Tibial nerve (tissue), 4 donors: Measurements from ENCODE around the gene ZSCAN12. TPM values are rescaled to one million over a fixed set of nuclear protein-coding genes. Genes with fewer than 3 reads are reported as not detected.
"Not testable (repeated sequence)": the region's sequence is repeated elsewhere in the genome, so short reads cannot be mapped to it uniquely, and the experiment has no call there.

Source experiments
- DNase-seq, 2 donors: peaks; one replicate each; pipeline ENCODE4 v3.0.0-alpha.2; 2019; ENCODE audit warnings: low spot score in 2 of 2
- H3K27ac ChIP-seq, 4 donors: fragments of 200-600 bp; sonication (generic) in 3 of 4; one replicate each; pipeline ENCODE4 v1.5.1; 2017 to 2019; ENCODE audit warnings: mild to moderate bottlenecking in 1 of 4
- H3K27me3 ChIP-seq, 2 donors: fragments of 200-600 bp; sonication (generic) in 1 of 2; one replicate each; pipeline versions ENCODE4 v1.5.1 to v1.6.0; 2017 to 2019
- H3K36me3 ChIP-seq, 3 donors: fragments of 200-600 bp; sonication (generic); one replicate each; pipeline ENCODE4 v1.5.1; 2018 to 2019
- H3K4me1 ChIP-seq, 4 donors: fragments of 200-600 bp; sonication (generic) in 3 of 4; one replicate each; pipeline ENCODE4 v1.5.1; 2017 to 2019
- H3K4me3 ChIP-seq, 4 donors: fragments of 200-600 bp; sonication (generic) in 3 of 4; one replicate each; pipeline ENCODE4 v1.5.1; 2017 to 2019; ENCODE audit warnings: mild to moderate bottlenecking in 1 of 4, moderate library complexity in 1 of 4
- H3K9me3 ChIP-seq, 4 donors: fragments of 200-600 bp; sonication (generic) in 3 of 4; one replicate each; pipeline ENCODE4 v1.5.1; 2017 to 2019
- EP300 ChIP-seq, 2 donors: sonication (generic); formaldehyde crosslinking; IDR thresholded peaks; one replicate each; pipeline ENCODE4 v1.6.1; 2017; ENCODE audit warnings: antibody characterized with exemption in 2 of 2, mild to moderate bottlenecking in 1 of 2
- POLR2A ChIP-seq, 2 donors: fragments of 450-650 bp; IDR thresholded peaks; one replicate each; pipeline ENCODE4 v1.6.1; 2017; ENCODE audit warnings: antibody characterized with exemption in 2 of 2, mild to moderate bottlenecking in 2 of 2, moderate library complexity in 2 of 2
- WGBS, 2 donors: methylation state at CpG; one replicate each; pipeline ENCODE4 v1.1.5; 2018; 5-methylcytosine and 5-hydroxymethylcytosine counted together
- total RNA-seq, 4 donors: library from RNA; depleted of rRNA; stranded (reverse); fragments of >200 nt; gene quantifications; one replicate each; pipeline ENCODE4 v1.1.0, GENCODE V29; 2016
- TF ChIP-seq, protein P1 (sequence below), 5 experiments: fragments of 200-600 bp in 3 of 5; fragments of 450-650 bp in 2 of 5; sonication (generic) in 3 of 5; IDR thresholded peaks; one replicate each; pipeline ENCODE4 v1.5.1; 2016 to 2019; ENCODE audit warnings: antibody characterized with exemption in 5 of 5, mild to moderate bottlenecking in 3 of 5, moderate library complexity in 2 of 5

The ZSCAN12 gene
- total RNA-seq, 4 donors from 2014 or later: 4.7 to 7.8 (median 7.2) TPM

DNA sequence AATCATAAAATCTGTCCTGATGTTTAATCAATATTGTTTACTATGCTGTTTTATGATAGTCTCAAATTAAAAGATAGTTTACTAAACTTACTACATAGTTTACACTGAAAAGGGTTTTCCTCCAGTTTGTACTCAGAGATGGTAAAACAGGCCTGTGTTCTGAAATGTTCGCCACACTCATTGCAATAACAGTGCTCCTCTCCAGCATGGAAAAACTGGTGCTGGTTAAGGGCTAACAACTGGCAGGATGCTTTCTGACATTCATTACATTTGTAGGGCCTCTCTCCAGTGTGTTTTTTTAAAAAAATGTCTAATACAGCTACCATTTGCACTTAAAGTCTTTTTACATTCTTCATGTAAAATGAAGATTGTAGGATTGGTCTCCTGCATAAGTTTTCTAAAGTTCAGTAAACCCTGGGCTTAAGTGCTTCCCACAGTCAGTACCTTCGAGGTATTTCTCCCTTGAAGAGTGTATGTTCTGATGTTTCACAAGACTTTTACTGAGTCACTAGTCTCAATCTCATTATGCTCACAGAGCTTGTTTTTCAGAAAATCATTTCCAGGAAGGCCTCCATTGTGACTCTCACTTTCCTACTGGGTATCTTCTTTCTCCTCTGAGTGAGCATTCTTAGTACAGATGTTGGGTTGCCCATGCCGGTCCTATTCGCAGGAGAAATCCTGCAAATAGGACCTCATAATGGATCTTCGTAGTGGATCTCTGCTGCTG is 8.7 kb upstream of the ZSCAN12 start:
- 75 to 89% methylated on average over 5 of the region's 5 CpGs for WGBS, 2 donors
- Histone ChIP-seq H3K36me3 (no peaks in the 10 kb centered on the region), H3K4me1 (no peaks in the 10 kb centered on the region), H3K27ac (no peak overlapping the region), H3K9me3 (peaks cover 0 to 7% (median 0%) of the 10 kb centered on the region in 4 donors), H3K4me3 (no peak overlapping the region), H3K27me3 (no peaks in the 10 kb centered on the region)
- TF ChIP-seq EP300 (IDR thresholded peaks at IDR 0.05): no peak
- TF ChIP-seq, protein P1, sequence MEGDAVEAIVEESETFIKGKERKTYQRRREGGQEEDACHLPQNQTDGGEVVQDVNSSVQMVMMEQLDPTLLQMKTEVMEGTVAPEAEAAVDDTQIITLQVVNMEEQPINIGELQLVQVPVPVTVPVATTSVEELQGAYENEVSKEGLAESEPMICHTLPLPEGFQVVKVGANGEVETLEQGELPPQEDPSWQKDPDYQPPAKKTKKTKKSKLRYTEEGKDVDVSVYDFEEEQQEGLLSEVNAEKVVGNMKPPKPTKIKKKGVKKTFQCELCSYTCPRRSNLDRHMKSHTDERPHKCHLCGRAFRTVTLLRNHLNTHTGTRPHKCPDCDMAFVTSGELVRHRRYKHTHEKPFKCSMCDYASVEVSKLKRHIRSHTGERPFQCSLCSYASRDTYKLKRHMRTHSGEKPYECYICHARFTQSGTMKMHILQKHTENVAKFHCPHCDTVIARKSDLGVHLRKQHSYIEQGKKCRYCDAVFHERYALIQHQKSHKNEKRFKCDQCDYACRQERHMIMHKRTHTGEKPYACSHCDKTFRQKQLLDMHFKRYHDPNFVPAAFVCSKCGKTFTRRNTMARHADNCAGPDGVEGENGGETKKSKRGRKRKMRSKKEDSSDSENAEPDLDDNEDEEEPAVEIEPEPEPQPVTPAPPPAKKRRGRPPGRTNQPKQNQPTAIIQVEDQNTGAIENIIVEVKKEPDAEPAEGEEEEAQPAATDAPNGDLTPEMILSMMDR (IDR thresholded peaks at IDR 0.05): no peak
- TF ChIP-seq POLR2A (IDR thresholded peaks at IDR 0.05): no peak
- DNase-seq: no peak

- Histone ChIP-seq H3K4me3 (no peak overlapping the region), H3K36me3 (no peaks in the 10 kb centered on the region), H3K4me1 (no peaks in the 10 kb centered on the region), H3K27ac (no peak overlapping the region), H3K27me3 (no peaks in the 10 kb centered on the region), H3K9me3 (peaks cover 0 to 7% (median 0%) of the 10 kb centered on the region in 4 donors)
- TF ChIP-seq POLR2A (IDR thresholded peaks at IDR 0.05): no peak
- TF ChIP-seq, protein P1 (IDR thresholded peaks at IDR 0.05): no peak
- TF ChIP-seq EP300 (IDR thresholded peaks at IDR 0.05): no peak
- DNase-seq: no peak
- WGBS, 2 donors: 61 to 64% methylated on average over 2 of the region's 2 CpGs
Measured at GRCh38 chr6:28407401-28407800, 7.9 kb upstream of the ZSCAN12 start.

- not testable (repeated sequence) for H3K4me1 ChIP-seq, H3K4me3 ChIP-seq, DNase-seq, H3K27me3 ChIP-seq, H3K27ac ChIP-seq, H3K36me3 ChIP-seq, H3K9me3 ChIP-seq
- 90 to 95% methylated on average over 5 of the region's 5 CpGs for whole genome bisulfite sequencing, 2 donors
Measured at GRCh38 chr6:28403923-28404322, 4.4 kb upstream of the ZSCAN12 start.

DNA sequence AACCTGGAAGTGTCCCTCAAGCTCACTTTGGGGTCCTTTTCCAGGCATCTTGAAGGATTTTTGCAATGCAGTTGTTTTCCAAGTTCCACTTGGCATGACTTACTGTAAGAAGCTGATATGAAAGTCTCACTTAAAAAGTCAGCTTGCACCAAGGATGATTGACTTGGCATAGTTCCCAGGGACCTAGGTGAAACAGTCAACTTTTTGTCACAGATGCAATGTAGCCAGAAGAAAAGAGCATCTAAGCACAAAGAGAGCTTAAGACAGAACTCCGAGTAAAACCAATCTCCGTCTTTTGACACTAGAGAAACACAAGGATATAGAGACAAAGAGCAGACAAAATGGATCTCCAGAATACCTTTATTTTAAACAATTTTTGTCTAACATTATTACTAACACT is 2.6 kb upstream of the ZSCAN12 start:
- peaks cover 0 to 9% (median 0%) of the 10 kb centered on the region in 3 donors for H3K36me3 ChIP-seq
- WGBS, 2 donors: 35 to 69% methylated on average over 2 of the region's 2 CpGs
- no peak overlapping the region for H3K4me3 ChIP-seq
- H3K4me1 ChIP-seq: peaks cover 0 to 21% (median 6%) of the 10 kb centered on the region in 4 donors
- H3K27me3 ChIP-seq: peaks cover 0 to 3% of the 10 kb centered on the region in 2 donors
- TF ChIP-seq, protein P1 (IDR thresholded peaks at IDR 0.05): no peak
- TF ChIP-seq POLR2A (IDR thresholded peaks at IDR 0.05): no peak
- TF ChIP-seq EP300 (IDR thresholded peaks at IDR 0.05): no peak
- no peak overlapping the region for H3K27ac ChIP-seq
- no peak for DNase-seq
- H3K9me3 ChIP-seq: no peaks in the 10 kb centered on the region

GRCh38 chr6:28401172-28401571 is 1.6 kb upstream of the ZSCAN12 start:
- 54 to 70% methylated on average over 1 of the region's 1 CpG for WGBS, 2 donors
- H3K4me3 ChIP-seq: no peak overlapping the region
- no peak for DNase-seq
- peaks cover 0 to 30% (median 6%) of the 10 kb centered on the region in 4 donors for H3K4me1 ChIP-seq
- H3K9me3 ChIP-seq: no peaks in the 10 kb centered on the region
- peaks cover 0 to 18% (median 0%) of the 10 kb centered on the region in 3 donors for H3K36me3 ChIP-seq
- peaks cover 0 to 3% of the 10 kb centered on the region in 2 donors for H3K27me3 ChIP-seq
- TF ChIP-seq POLR2A (IDR thresholded peaks at IDR 0.05): no peak
- H3K27ac ChIP-seq: no peak overlapping the region

DNA sequence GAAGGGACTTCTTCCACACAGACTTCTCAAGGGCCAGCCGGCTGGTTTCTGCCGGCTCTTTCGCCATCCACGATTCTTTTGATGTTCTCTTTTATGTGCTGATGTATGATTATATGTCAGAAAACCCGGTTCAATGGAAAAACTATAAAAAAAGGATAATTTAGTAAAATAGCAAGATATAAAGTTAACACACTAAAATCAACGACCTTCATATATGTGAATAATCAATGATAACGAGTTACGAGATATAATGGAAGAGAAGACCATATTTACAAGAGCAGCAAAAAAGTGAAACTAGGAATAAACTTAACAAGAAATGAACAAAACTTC is 540 bp upstream of the ZSCAN12 start:
- 20 to 25% methylated on average over 8 of the region's 8 CpGs for WGBS, 2 donors
- peak overlapping the region in 3 of 4 donors; percentile 51 to 71 (median 70) for H3K27ac ChIP-seq
- peaks cover 0 to 26% (median 0%) of the 10 kb centered on the region in 3 donors for H3K36me3 ChIP-seq
- H3K4me1 ChIP-seq: peaks cover 0 to 30% (median 6%) of the 10 kb centered on the region in 4 donors
- DNase-seq: no peak
- H3K4me3 ChIP-seq: peak overlapping the region; percentile 49 to 97 (median 78)
- H3K27me3 ChIP-seq: peaks cover 0 to 3% of the 10 kb centered on the region in 2 donors
- no peaks in the 10 kb centered on the region for H3K9me3 ChIP-seq
- TF ChIP-seq, protein P1 (IDR thresholded peaks at IDR 0.05): no peak
- no peak for TF ChIP-seq EP300 (IDR thresholded peaks at IDR 0.05)
- no peak for TF ChIP-seq POLR2A (IDR thresholded peaks at IDR 0.05)
